H9 (cell line): Measurements from ENCODE around the gene SLITRK2. TPM values are rescaled to one million over a fixed set of nuclear protein-coding genes. Genes with fewer than 3 reads are reported as not detected.

Experiments used
- DNase-seq: peaks from one replicate; pipeline ENCODE4 v3.0.0-alpha.2; 2017
- H2AFZ ChIP-seq: one replicate; pipeline ENCODE4 v1.6.1; 2013; ENCODE audit warnings: mild to moderate bottlenecking, low read length, control low read depth, moderate library complexity
- H2AK5ac ChIP-seq: 2 replicates; pipeline ENCODE4 v1.6.1; 2013; ENCODE audit warnings: low read length, control low read depth, mixed read lengths; ENCODE audit not compliant: insufficient read length
- H2BK120ac ChIP-seq: one replicate; pipeline ENCODE4 v1.6.1; 2013; ENCODE audit warnings: low read depth, mild to moderate bottlenecking, low read length, control low read depth, inconsistent platforms; ENCODE audit not compliant: poor library complexity, severe bottlenecking
- H2BK12ac ChIP-seq: 2 replicates; pipeline ENCODE4 v1.6.1; 2013; ENCODE audit warnings: low read length, control low read depth, mixed read lengths, low read depth; ENCODE audit not compliant: insufficient read length
- H2BK15ac ChIP-seq: 2 replicates; pipeline ENCODE4 v1.6.1; 2013; ENCODE audit warnings: low read depth, low read length, control low read depth
- H2BK20ac ChIP-seq: one replicate; pipeline ENCODE4 v1.6.1; 2013; ENCODE audit warnings: low read depth, mild to moderate bottlenecking, low read length, control low read depth, inconsistent platforms; ENCODE audit not compliant: poor library complexity, severe bottlenecking
- H2BK5ac ChIP-seq: 2 replicates; pipeline ENCODE4 v1.6.1; 2013; ENCODE audit warnings: low read length, control low read depth, mixed read lengths; ENCODE audit not compliant: insufficient read length
- H3K14ac ChIP-seq: 2 replicates; pipeline ENCODE4 v1.6.1; 2013; ENCODE audit warnings: low read length, control low read depth; ENCODE audit not compliant: insufficient read depth
- H3K18ac ChIP-seq: 2 replicates; pipeline ENCODE4 v1.6.1; 2013; ENCODE audit warnings: low read depth, mild to moderate bottlenecking, mixed read lengths, low read length, control low read depth; ENCODE audit not compliant: insufficient read length
- H3K23ac ChIP-seq: 2 replicates; pipeline ENCODE4 v1.6.1; 2013; ENCODE audit warnings: low read length, control low read depth, mixed read lengths, low read depth; ENCODE audit not compliant: insufficient read length
- H3K23me2 ChIP-seq: 2 replicates; pipeline ENCODE4 v1.6.1; 2013; ENCODE audit warnings: low read depth, mild to moderate bottlenecking, mixed read lengths, low read length, control low read depth; ENCODE audit not compliant: insufficient read length, poor library complexity, severe bottlenecking
- H3K27ac ChIP-seq: 2 replicates; pipeline ENCODE4 v1.5.1; 2013; ENCODE audit warnings: low read length, control low read depth, mixed read lengths, low read depth; ENCODE audit not compliant: insufficient read length
- H3K27me3 ChIP-seq: 2 replicates; pipeline ENCODE4 v1.6.1; 2013; ENCODE audit warnings: low read length, control low read depth, inconsistent platforms; ENCODE audit not compliant: insufficient read depth
- H3K4ac ChIP-seq: 2 replicates; pipeline ENCODE4 v1.6.1; 2013; ENCODE audit warnings: low read depth, mild to moderate bottlenecking, control low read depth, inconsistent platforms, low read length, moderate library complexity
- H3K4me1 ChIP-seq: 2 replicates; pipeline ENCODE4 v1.6.1; 2013; ENCODE audit warnings: low read length, control low read depth, inconsistent platforms; ENCODE audit not compliant: insufficient read depth
- H3K4me2 ChIP-seq: 2 replicates; pipeline ENCODE4 v1.6.1; 2013; ENCODE audit warnings: low read length, control low read depth, mixed read lengths; ENCODE audit not compliant: insufficient read length, insufficient read depth
- H3K56ac ChIP-seq: 2 replicates; pipeline ENCODE4 v1.6.1; 2013; ENCODE audit warnings: low read depth, mild to moderate bottlenecking, mixed read lengths, low read length, control low read depth; ENCODE audit not compliant: insufficient read length
- H3K79me1 ChIP-seq: 2 replicates; pipeline ENCODE4 v1.6.1; 2013; ENCODE audit warnings: low read depth, mild to moderate bottlenecking, moderate library complexity, low read length, control low read depth, inconsistent platforms; ENCODE audit not compliant: insufficient read depth, poor library complexity, severe bottlenecking
- H3K79me2 ChIP-seq: 2 replicates; pipeline ENCODE4 v1.6.1; 2013; ENCODE audit warnings: low read length, control low read depth, inconsistent platforms; ENCODE audit not compliant: insufficient read depth
- H3K9ac ChIP-seq: 2 replicates; pipeline ENCODE4 v1.6.1; 2013; ENCODE audit warnings: low read length, control low read depth, mixed read lengths; ENCODE audit not compliant: insufficient read length; ENCODE audit errors: extremely low read depth
- H3K9me3 ChIP-seq: one replicate; pipeline ENCODE4 v1.6.1; 2013; ENCODE audit warnings: low read depth, low read length, inconsistent platforms; ENCODE audit not compliant: control insufficient read depth
- H3T11ph ChIP-seq: one replicate; pipeline ENCODE4 v1.6.1; 2013; ENCODE audit warnings: mild to moderate bottlenecking, low read length, control low read depth, inconsistent platforms
- H4K20me1 ChIP-seq: one replicate; pipeline ENCODE4 v1.6.1; 2013; ENCODE audit not compliant: control insufficient read depth, insufficient read length, insufficient read depth
- H4K5ac ChIP-seq: 2 replicates; pipeline ENCODE4 v1.6.1; 2013; ENCODE audit warnings: low read depth, mild to moderate bottlenecking, mixed read lengths, low read length, control low read depth; ENCODE audit not compliant: insufficient read length
- H4K8ac ChIP-seq: replicated peaks from 2 replicates; pipeline ENCODE4 v1.6.1; 2013; ENCODE audit warnings: low read length, control low read depth, mixed read lengths, low read depth; ENCODE audit not compliant: insufficient read length
- H4K91ac ChIP-seq: 2 replicates; pipeline ENCODE4 v1.6.1; 2013; ENCODE audit warnings: low read depth, mild to moderate bottlenecking, moderate library complexity, mixed read lengths, low read length, control low read depth; ENCODE audit not compliant: insufficient read length
- H3K27ac Mint-ChIP-seq, 3 experiments: 2 replicates in 2 of 3; 3 replicates in 1 of 3; pipeline ENCODE4 v1.8.0; 2020 to 2021; ENCODE audit warnings: mixed read lengths in 3 of 3, mild to moderate bottlenecking in 1 of 3, moderate library complexity in 1 of 3
- H3K27me3 Mint-ChIP-seq: 2 replicates; pipeline ENCODE4 v1.8.0; 2021; ENCODE audit warnings: low read depth, mild to moderate bottlenecking, moderate library complexity, mixed read lengths
- H3K36me3 Mint-ChIP-seq, 3 experiments: 2 replicates in 2 of 3; 3 replicates in 1 of 3; pipeline ENCODE4 v1.8.0; 2020 to 2021; ENCODE audit warnings: low read depth in 3 of 3, mixed read lengths in 3 of 3; ENCODE audit not compliant: insufficient read depth in 1 of 3
- H3K4me1 Mint-ChIP-seq, 2 experiments: 2 replicates each; pipeline ENCODE4 v1.8.0; 2020; ENCODE audit warnings: mixed read lengths in 2 of 2
- H3K4me3 Mint-ChIP-seq, 2 experiments: 2 replicates in 1 of 2; 3 replicates in 1 of 2; pipeline ENCODE4 v1.8.0; 2020 to 2021; ENCODE audit warnings: mild to moderate bottlenecking in 2 of 2, mixed read lengths in 2 of 2, moderate library complexity in 1 of 2
- H3K9me3 Mint-ChIP-seq, 2 experiments: 2 replicates in 1 of 2; 3 replicates in 1 of 2; pipeline ENCODE4 v1.8.0; 2020; ENCODE audit warnings: mild to moderate bottlenecking in 2 of 2, mixed read lengths in 2 of 2, moderate library complexity in 1 of 2
- WGBS: extraction: QIAGEN DNeasy Blood & Tissue Kit; methylation state at CpG from one replicate; pipeline ENCODE4 v1.1.7; 2013; ENCODE audit warnings: missing lambda C conversion rate, low lambda C conversion rate, mixed read lengths; ENCODE audit not compliant: insufficient read length; ENCODE audit errors: extremely low coverage; 5-methylcytosine and 5-hydroxymethylcytosine counted together
- total RNA-seq: library from RNA; stranded (reverse); gene quantifications from 2 replicates; pipeline ENCODE4 v1.2.1, GENCODE V29; 2021
- TF ChIP-seq, protein P1 (sequence below): fragments of 200-600 bp; sonication (generic); conservative IDR thresholded peaks from 3 replicates; pipeline ENCODE4 v1.8.0; 2021; ENCODE audit warnings: antibody characterized with exemption, mild to moderate bottlenecking

The SLITRK2 gene
- total RNA-seq, 1 experiment from 2014 or later, result 0.09 TPM

DNA sequence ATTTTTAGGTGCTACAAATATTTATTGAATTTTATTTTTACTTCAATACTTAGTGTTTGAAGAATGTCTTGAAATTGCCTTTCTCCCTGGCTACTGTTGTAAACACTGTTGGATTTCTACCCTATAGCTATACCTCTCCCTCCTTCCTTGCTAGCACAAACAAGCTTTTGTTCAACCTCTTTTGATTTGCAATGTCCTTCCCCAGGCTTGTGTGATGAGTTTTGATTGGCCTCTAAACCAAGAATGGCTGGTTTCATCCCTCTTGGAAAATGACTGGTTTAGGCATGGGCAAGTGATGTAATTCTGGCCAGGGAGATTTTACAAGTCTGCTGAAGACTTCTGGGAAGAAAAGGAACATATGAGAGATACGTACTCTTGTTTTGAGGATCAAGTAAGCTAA lies 25.3 kb upstream of the SLITRK2 start:
- H3K27ac Mint-ChIP-seq, result no peak overlapping the region
- Histone ChIP-seq H3K14ac (no peak overlapping the region), H3K4me2 (no peak overlapping the region), H2AFZ (no peak overlapping the region), H2BK5ac (no peak overlapping the region), H4K20me1 (no peaks in the 10 kb centered on the region), H3T11ph (no peak overlapping the region), H3K4ac (no peak overlapping the region), H2BK20ac (no peak overlapping the region), H3K23me2 (no peaks in the 10 kb centered on the region), H4K5ac (no peak overlapping the region), H2BK120ac (no peak overlapping the region), H3K56ac (no peak overlapping the region), H3K27ac (no peak overlapping the region), H4K8ac (no peak overlapping the region), H3K18ac (no peak overlapping the region), H3K4me1 (no peaks in the 10 kb centered on the region), H3K79me2 (no peaks in the 10 kb centered on the region), H2BK15ac (no peak overlapping the region), H3K27me3 (no peaks in the 10 kb centered on the region), H3K79me1 (no peaks in the 10 kb centered on the region), H3K9ac (no peak overlapping the region), H3K9me3 (peaks cover 10% of the 10 kb centered on the region), H3K23ac (no peak overlapping the region), H2AK5ac (no peak overlapping the region), H4K91ac (no peak overlapping the region), H2BK12ac (no peak overlapping the region)
- WGBS, result no CpG with 5 or more reads among the region's 1 CpG
- H3K9me3 Mint-ChIP-seq, result peaks cover 56 to 63% of the 10 kb centered on the region in 2 experiments
- no peak for DNase-seq
- 0 out of 7 replicates have a peak, but pooled peaks cover 0 to 2% (median 0%) of the 10 kb centered on the region in 3 experiments for H3K36me3 Mint-ChIP-seq
- H3K4me3 Mint-ChIP-seq, result no peak overlapping the region
- TF ChIP-seq, protein P1, sequence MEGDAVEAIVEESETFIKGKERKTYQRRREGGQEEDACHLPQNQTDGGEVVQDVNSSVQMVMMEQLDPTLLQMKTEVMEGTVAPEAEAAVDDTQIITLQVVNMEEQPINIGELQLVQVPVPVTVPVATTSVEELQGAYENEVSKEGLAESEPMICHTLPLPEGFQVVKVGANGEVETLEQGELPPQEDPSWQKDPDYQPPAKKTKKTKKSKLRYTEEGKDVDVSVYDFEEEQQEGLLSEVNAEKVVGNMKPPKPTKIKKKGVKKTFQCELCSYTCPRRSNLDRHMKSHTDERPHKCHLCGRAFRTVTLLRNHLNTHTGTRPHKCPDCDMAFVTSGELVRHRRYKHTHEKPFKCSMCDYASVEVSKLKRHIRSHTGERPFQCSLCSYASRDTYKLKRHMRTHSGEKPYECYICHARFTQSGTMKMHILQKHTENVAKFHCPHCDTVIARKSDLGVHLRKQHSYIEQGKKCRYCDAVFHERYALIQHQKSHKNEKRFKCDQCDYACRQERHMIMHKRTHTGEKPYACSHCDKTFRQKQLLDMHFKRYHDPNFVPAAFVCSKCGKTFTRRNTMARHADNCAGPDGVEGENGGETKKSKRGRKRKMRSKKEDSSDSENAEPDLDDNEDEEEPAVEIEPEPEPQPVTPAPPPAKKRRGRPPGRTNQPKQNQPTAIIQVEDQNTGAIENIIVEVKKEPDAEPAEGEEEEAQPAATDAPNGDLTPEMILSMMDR, result no peak
- H3K4me1 Mint-ChIP-seq, result peaks cover 0 to 4% of the 10 kb centered on the region in 2 experiments; a peak in 3 of 4 replicates
- peaks cover 38% of the 10 kb centered on the region for H3K27me3 Mint-ChIP-seq
